ENCODE results near the gene PSME3. TPM values are rescaled to one million over a fixed set of nuclear protein-coding genes. Genes with fewer than 3 reads are reported as not detected.

PSME3 gene
- total RNA-seq, 1 donor from 2014 or later = 116 TPM

DNA sequence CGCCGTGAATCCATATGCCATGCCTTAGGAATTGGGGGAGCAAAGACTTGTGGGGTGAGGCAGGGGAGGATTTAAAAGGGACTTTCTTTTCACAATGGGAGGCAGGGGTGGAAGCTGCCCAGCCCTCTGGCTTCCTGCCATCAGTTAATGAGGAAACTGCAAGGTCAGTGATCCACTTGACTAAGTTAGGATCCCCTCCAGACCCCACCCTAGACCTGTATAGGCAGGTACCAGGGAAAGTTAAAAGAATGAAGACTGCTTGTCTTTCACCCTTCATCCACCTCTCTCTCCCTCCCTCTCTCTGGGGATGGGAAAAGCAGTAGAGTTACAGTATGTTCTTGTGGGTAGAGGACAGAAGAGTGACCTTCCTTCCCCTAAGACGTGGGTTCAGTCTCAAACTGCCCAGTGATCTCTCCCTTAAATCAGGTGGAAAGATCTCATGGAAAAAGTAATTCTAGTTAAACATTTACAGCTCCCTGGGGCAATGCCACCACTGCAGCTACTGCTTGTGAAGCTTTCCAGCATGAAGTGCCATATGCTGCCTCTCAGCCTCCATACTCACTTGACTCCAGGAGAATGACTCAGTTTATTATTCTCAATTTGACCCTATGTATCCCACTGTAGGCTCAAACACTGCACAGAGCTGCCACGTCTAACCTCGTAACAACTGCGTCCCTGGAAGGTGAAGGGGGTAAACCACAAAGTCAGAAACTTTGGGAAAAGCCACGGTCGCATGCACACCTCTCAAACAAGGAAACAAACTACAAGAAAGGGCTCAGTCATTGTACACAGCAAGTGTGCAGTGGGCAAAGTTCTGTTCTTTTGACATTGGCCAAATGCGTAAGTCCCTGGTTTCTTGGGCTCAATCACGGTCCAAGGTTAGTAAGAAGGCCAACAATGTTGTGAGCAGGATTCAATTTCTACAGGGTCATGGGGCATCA, 35.9 kb upstream of the PSME3 start:
- peaks cover 17% of the 10 kb centered on the region for H3K4me1 Mint-ChIP-seq (ENCODE audit: unreplicated experiment)
- TF ChIP-seq, protein P1, sequence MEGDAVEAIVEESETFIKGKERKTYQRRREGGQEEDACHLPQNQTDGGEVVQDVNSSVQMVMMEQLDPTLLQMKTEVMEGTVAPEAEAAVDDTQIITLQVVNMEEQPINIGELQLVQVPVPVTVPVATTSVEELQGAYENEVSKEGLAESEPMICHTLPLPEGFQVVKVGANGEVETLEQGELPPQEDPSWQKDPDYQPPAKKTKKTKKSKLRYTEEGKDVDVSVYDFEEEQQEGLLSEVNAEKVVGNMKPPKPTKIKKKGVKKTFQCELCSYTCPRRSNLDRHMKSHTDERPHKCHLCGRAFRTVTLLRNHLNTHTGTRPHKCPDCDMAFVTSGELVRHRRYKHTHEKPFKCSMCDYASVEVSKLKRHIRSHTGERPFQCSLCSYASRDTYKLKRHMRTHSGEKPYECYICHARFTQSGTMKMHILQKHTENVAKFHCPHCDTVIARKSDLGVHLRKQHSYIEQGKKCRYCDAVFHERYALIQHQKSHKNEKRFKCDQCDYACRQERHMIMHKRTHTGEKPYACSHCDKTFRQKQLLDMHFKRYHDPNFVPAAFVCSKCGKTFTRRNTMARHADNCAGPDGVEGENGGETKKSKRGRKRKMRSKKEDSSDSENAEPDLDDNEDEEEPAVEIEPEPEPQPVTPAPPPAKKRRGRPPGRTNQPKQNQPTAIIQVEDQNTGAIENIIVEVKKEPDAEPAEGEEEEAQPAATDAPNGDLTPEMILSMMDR (conservative IDR thresholded peaks at IDR 0.05) = no peak
- H3K27ac Mint-ChIP-seq = peak overlapping the region; percentile 87
- H3K9me3 Mint-ChIP-seq = peaks cover 5% of the 10 kb centered on the region
- H3K4me3 Mint-ChIP-seq = peak overlapping the region; percentile 96
- H3K36me3 Mint-ChIP-seq = peaks cover 9% of the 10 kb centered on the region
- DNase-seq (ENCODE audit: extremely low spot score, unreplicated experiment) = no peak
- peaks cover 15% of the 10 kb centered on the region for H3K27me3 Mint-ChIP-seq

DNA sequence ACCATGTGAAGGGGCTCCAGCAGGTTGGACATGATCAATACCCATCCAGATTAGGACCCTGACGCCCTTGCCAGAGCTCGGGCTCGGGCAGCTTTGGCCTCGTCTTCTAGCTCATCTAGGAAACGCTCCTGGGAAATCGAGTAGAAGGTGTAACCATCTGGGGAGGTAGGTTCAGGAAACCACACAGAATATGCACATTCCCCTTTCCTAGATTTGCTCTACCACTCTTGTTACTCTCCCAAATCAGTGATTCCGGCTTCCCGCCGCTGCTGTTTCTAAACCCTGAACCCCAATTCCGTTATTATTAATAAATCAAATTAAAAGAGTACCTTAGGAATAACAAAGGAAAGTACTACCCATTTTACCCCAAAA, 35.2 kb upstream of the PSME3 start:
- Mint-ChIP-seq H3K27ac (peak overlapping the region; percentile 87), H3K27me3 (peaks cover 15% of the 10 kb centered on the region), H3K4me3 (peak overlapping the region; percentile 96), H3K4me1 (ENCODE audit: unreplicated experiment) (peaks cover 17% of the 10 kb centered on the region), H3K36me3 (peaks cover 9% of the 10 kb centered on the region), H3K9me3 (peaks cover 5% of the 10 kb centered on the region)
- TF ChIP-seq, protein P1 (conservative IDR thresholded peaks at IDR 0.05) = no peak
- no peak for DNase-seq (ENCODE audit: extremely low spot score, unreplicated experiment)

DNA sequence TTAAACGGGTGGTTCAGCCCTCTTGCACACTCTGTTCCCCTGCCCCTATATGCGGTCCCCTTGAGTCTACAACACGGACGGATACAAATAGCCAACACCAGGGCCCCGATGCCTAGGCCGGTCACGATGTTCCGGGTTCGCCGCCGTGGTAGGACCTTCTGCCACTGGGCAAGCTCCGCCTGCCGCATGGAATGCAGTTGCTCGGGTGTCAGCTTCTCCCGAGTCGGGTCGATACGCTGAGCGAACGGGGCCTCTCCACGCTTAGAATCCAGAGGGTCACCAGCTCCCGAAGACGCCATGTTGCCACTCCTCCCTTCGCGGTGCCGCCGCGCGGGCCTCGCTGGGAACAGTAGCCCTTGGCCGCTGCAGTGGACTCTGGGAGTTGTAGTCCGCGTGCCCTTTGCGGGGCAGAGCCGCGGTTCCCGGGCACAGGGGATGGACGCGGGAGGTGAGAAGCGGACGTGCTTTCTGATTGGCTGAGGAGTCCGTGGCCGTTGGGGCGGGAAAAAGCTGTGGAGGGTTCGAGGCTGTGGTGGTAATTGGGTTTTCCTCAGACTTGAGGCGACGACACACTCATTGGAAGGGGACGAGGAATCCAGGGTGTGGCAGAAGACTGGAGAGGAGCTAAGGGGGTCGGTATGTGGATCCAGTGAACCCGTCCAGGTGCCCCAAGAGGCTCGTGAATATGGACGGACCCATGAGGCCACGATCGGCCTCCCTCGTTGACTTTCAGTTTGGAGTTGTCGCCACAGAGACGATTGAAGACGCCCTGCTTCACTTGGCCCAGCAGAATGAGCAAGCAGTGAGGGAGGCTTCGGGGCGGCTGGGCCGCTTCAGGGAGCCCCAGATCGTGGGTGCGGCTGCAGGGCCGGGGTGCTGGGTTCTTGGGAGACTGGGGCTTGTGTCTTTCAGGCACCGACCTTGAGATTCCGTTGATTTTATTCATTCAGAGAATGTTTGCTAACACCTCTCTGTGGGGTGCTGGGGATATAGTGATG, 34.5 kb upstream of the PSME3 start, which contains the start of the genes CNTD1 and COA3:
CNTD1 (plus strand) TSS at position 479 of the 998 bp plus-strand sequence; CDS start at position 686, 207 bp downstream.
COA3 (minus strand) TSS at position 322 of the 998 bp plus-strand sequence; CDS start at position 299, 23 bp downstream.
- peaks cover 5% of the 10 kb centered on the region for H3K9me3 Mint-ChIP-seq
- H3K4me3 Mint-ChIP-seq = peak within 1 kb of the TSS; percentile 96
- H3K27ac Mint-ChIP-seq = peak within 1 kb of the TSS; percentile 87
- H3K4me1 Mint-ChIP-seq (ENCODE audit: unreplicated experiment) = peaks cover 17% of the 10 kb centered on the region
- H3K27me3 Mint-ChIP-seq = peaks cover 15% of the 10 kb centered on the region
- TF ChIP-seq, protein P1 (conservative IDR thresholded peaks at IDR 0.05) = peak; percentile 23
- peak; percentile 90 for DNase-seq (ENCODE audit: extremely low spot score, unreplicated experiment)
- peaks cover 9% of the 10 kb centered on the region for H3K36me3 Mint-ChIP-seq

DNA sequence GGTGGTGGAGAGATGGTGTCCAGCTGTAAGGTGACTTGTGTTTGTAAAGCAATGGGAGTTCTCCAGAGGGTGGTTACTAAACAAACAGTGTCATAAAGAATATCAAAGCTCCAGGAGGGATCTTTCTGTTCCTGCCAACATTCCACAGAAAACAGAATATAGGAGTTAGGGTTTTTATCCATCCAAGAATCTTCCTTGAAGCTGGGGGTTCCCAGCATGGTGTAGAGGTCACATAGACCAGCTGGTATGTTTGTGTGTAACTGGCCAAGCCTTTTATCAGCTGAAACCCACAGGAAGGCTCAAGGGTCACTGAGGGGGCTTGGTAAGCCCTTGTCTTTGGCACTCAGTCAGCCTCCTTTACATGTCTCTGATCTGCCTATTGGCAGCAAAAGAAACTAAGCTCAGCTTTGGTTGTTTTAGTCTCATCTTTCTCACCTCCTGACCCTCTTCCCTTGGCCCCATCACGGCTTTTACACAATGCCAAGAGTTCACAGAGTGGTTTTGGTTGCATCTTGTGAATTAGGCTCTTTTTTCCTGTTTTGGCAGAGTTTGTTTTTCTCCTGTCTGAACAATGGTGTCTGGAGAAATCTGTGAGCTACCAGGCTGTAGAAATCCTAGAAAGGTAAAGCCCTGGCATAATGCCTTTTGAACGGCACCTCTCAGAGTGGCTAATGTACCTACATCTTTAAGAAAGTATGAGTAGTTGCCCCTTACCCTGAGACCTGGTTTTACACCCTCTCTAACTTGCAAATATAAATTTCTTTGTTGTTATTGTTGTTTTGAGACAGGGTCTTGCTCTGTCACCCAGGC, 29.9 kb upstream of the PSME3 start:
- peaks cover 5% of the 10 kb centered on the region for H3K9me3 Mint-ChIP-seq
- no peak overlapping the region for H3K4me3 Mint-ChIP-seq
- no peak overlapping the region for H3K27ac Mint-ChIP-seq
- TF ChIP-seq, protein P1 (conservative IDR thresholded peaks at IDR 0.05) = no peak
- peaks cover 3% of the 10 kb centered on the region for H3K36me3 Mint-ChIP-seq
- H3K4me1 Mint-ChIP-seq (ENCODE audit: unreplicated experiment) = peaks cover 17% of the 10 kb centered on the region
- peaks cover 15% of the 10 kb centered on the region for H3K27me3 Mint-ChIP-seq
- no peak for DNase-seq (ENCODE audit: extremely low spot score, unreplicated experiment)
